Activated CD8-positive, alpha-beta memory T cell treated with anti-CD3 and anti-CD28 coated beads for 48 hours (primary cell): Measurements from ENCODE around the gene PAX1.

ENCODE experiments used
- DNase-seq, 3 experiments: peaks; one replicate each; pipeline ENCODE4 v3.0.0-alpha.2; 2020; ENCODE audit warnings: low read depth in 2 of 3, low spot score in 2 of 3

PAX1 gene

DNA sequence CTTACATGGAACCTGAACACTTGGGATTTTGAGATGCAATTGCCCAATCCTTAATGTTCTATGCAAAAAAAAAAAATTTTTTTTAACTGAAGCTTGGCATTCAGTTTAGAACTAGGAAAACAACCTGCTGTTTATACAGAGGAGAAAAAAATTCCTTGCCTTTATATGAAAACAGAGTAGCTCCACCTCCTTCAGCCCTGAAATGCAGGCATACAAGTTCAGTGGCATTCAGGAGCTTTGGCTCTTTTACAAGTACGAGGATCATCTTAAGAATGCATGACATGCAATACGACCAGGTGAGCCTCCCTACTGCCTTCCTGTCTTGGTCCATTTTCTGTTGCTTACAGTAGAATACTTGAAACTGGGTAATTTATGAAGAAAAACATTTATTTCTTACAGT is 20.4 kb downstream of the PAX1 start:
- DNase-seq: no peak

DNA sequence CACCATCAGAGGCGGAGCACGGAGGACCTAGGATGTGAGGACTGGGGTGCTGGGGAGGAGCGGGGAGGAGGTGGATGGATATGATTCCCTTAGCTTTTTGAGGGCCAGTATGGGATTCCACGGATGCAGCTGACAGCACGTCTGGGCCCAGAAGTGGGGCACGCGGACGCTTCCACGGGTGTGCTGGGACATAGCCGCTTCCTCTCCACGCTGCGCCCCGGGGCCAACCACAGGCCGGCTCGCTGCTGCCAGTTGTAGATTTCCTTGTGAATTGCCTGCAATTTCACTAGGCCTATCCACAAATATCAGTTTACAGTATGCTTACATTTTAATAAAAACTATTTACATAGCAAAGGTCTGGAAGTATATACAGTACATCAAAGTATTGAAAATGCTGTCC is 23.9 kb downstream of the PAX1 start:
- DNase-seq: no peak

DNA sequence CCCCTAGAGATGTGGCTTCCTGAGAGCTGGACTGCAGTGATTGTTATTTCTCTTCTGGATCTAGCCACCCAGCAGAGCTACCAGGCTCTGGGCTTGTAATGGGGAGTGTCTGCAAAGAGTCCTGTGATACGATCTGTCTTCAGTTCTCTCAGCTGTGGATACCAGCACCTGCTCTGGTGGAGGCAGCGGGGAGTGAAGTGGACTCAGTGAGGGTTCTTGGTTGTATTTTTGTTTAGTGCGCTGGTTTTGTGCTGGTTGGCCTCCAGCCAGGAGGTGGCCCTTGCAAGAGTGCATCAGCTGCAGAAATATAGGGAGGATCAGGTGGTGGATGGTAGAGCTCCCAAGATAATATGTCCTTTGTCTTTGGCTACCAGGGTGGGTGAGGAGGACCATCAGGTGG is 33.7 kb downstream of the PAX1 start:
- no peak for DNase-seq

GRCh38 chr20:21739682-21740081 is 34.2 kb downstream of the PAX1 start:
- no peak for DNase-seq

DNA sequence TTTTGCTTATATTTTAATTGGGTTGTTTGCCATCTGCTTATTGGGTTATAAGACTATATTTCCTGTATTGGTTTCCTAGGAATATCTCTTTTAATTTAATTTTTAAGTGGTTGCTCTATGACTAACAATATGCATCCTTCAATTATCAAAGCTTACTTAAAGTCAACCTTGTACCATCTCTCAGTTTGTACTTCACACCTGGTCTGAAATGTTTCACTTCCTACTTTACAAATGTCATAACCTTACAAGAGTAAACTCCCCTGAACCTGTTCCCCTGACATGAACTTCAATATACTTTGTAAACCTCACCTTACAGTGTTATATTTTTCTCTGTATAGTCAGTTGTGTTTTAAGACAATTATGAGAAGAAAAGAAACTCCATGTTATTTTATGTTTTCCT is 35.8 kb downstream of the PAX1 start:
- DNase-seq: no peak

GRCh38 chr20:21762646-21763045 is 57.2 kb downstream of the PAX1 start:
- DNase-seq: no peak

DNA sequence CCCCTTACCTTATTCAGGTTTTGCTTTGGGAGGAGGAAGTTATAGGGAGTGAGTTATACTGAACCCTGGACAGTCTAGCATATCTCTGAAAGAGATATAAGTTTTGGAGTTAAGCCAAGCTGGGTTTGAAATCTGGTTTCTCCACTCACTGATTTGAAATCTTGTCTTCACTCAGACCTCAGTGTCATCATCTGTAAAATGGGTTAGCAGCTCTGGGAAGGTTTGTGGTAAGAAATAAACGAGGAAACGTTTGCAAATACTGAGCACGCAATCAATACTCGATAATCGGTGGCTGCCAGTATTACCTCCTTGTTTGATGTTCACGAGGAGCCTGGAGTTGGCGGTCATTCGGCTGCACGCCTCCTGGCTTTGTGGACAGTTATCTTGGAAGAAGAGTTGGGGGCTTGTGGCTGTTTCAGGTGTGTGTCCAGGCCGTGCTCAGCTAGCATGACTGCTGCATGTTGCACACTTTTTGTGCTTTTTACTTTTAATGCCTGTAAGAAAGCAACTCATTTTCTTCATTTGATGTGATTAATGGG is 61.8 kb downstream of the PAX1 start:
- DNase-seq: no peak

GRCh38 chr20:21767739-21768223 is 62.3 kb downstream of the PAX1 start:
- no peak for DNase-seq
